Measurements from ENCODE around the gene MROH2B.

MROH2B gene

DNA sequence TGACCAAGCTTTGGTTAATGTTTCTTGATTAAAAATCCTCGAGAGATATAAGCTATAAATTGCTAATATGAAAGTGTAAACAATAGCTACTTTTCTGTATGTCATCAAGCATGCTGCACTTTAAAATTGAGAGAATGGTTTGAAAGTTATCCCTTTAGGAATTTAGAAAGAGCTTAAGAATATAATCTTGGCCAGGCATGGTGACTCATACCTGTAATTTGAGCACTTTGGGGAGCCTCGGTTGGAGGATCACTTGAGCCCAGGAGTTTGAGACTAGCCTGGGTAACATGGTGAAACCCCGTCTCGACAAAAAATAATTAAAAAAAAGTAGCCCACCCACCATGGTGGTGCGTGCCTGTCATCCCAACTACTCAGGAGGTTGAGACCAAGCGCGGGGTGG is 12.2 kb upstream of the MROH2B start:
- DNase-seq (ENCODE audit: extremely low spot score), result no peak
- CTCF ChIA-PET, result interaction anchor here (1.1 to 1.5 kb wide), 2 partner anchors 9 to 36 kb away, joined by 3 read pairs; no protein-coding TSS in a partner anchor
- POLR2A ChIA-PET, result no interaction called here
- TF ChIP-seq, protein P1, sequence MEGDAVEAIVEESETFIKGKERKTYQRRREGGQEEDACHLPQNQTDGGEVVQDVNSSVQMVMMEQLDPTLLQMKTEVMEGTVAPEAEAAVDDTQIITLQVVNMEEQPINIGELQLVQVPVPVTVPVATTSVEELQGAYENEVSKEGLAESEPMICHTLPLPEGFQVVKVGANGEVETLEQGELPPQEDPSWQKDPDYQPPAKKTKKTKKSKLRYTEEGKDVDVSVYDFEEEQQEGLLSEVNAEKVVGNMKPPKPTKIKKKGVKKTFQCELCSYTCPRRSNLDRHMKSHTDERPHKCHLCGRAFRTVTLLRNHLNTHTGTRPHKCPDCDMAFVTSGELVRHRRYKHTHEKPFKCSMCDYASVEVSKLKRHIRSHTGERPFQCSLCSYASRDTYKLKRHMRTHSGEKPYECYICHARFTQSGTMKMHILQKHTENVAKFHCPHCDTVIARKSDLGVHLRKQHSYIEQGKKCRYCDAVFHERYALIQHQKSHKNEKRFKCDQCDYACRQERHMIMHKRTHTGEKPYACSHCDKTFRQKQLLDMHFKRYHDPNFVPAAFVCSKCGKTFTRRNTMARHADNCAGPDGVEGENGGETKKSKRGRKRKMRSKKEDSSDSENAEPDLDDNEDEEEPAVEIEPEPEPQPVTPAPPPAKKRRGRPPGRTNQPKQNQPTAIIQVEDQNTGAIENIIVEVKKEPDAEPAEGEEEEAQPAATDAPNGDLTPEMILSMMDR (IDR thresholded peaks at IDR 0.05; ENCODE audit: control extremely low read depth, extremely low read depth, low read depth, missing control alignments), result no peak

DNA sequence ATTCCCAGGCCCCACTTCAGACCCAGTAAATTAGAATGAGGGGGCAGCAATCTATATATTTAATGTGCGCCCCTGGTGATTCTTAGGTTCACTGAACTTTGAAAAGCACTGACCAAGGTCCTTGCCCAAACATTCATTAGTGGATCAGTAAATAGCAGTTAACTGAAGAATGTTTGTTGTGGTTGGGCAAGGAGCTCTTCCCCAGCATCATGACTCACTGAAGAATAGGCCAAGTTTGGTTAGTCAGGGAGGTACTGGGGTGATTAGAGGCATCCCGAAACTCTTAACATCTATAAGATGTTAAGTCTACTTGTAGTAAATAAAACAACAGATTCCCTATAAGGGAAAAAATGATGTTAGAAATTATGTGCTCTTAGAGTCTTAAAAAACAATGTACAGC is 833 bp upstream of the MROH2B start:
- ChIA-PET POLR2A (no interaction called here), CTCF (interaction anchor here (0.7 kb wide), 1 partner anchor 31 kb away, joined by 3 read pairs; no protein-coding TSS in a partner anchor)
- TF ChIP-seq, protein P1 (IDR thresholded peaks at IDR 0.05; ENCODE audit: control extremely low read depth, extremely low read depth, low read depth, missing control alignments), result no peak
- no peak for DNase-seq (ENCODE audit: extremely low spot score)

DNA sequence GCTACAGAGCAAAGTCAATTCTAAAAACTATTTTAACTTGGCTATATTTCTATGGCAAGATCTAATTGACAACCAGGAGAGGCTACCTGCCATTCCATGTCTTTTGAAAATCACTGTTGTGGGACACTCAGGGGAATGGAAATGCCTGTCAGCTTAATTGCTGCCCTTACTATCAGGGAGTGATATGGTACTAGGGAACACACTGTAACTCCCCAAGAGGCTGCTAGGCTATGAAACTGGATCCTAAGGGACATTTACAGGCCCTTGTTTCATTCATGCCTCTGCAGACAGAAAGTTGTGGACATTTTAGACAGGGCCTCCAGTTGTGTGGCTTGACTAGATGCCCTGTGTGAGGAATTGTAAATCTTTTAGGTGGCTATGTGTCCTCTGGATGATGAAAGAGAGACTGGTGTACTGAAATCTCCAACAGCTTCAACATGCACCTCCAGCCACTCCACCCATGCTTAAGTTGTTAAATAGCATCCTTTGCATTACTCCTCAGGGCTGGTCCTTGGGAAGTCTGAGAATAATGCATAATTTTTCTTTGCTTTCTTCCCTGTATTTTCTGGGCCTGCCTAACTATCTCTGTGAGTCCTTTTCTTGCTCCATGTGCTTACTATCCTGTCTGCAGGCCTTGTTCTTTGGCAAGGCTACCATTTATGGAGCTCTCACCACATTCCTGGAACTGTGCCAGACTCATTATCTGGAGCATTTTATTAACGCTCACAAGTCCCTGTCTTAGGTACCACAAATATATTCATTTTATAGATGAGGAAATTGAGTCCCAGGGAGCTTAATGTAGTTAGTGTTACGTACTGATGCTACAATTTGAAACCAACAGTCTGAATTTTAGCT is 3.2 kb downstream of the MROH2B start:
- TF ChIP-seq, protein P1 (IDR thresholded peaks at IDR 0.05; ENCODE audit: control extremely low read depth, extremely low read depth, low read depth, missing control alignments), result no peak
- ChIA-PET POLR2A (no interaction called here), CTCF (interaction anchor here (1.1 kb wide), 1 partner anchor 12 kb away, joined by 3 read pairs; no protein-coding TSS in a partner anchor)
- DNase-seq (ENCODE audit: extremely low spot score), result no peak

DNA sequence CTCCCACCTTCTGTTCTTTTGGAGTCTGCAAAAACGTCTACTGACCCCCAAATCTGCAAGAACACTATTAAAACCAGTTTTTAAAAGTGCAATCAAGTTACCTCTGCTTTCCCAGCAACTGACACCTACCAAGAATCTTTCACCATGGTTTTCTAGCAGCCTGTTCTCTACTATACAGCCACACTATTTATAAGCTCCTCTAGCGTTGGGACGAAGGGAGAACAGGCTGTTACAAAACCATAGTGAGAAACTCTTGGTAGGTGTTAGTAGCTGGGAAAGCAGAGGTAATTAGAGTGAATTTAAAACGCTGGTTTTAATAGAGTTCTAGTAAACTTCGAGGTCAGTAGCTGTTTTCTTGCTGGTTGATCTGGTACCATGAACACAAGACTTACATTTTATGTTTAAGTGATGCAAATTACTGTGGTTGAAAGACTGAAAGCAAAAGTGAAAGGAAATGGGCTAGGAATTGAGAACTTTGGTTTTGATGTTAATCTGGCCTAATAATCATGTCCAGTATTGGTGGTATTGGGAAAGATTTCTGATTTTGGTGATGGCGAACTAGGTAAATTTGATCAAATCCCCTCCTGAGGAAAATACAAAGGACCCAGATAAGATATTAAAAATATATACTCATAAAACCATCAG is 5.3 kb downstream of the MROH2B start:
- TF ChIP-seq, protein P1 (IDR thresholded peaks at IDR 0.05; ENCODE audit: control extremely low read depth, extremely low read depth, low read depth, missing control alignments), result no peak
- ChIA-PET CTCF (interaction anchor here (1.3 to 2.3 kb wide), 2 partner anchors 12 to 60 kb away, joined by 3 to 5 read pairs; no protein-coding TSS in a partner anchor), POLR2A (no interaction called here)
- DNase-seq (ENCODE audit: extremely low spot score), result no peak

DNA sequence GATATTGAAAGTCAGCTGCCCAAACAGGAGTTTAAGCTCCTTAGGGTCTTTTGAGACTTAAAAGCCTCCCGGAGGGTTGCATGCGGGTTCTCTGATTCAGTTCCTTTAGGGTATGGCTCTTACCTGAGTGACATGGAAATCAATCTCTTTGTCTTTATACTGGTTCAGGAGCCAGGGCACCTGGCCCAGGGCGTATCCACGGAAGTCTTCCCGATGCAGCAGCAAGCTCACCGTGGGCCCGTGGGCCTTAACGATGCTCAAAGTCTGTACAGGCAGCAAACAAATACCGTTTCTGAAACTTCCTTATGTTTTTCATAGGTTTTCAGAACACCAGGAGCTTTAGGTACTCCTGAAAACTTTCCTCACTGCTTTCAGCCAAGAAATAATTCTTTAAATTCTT is 13.2 kb downstream of the MROH2B start:
- DNase-seq (ENCODE audit: extremely low spot score), result no peak
- TF ChIP-seq, protein P1 (IDR thresholded peaks at IDR 0.05; ENCODE audit: control extremely low read depth, extremely low read depth, low read depth, missing control alignments), result no peak
- POLR2A ChIA-PET, result no interaction called here
- CTCF ChIA-PET, result interaction anchor here (1.2 to 1.5 kb wide), 2 partner anchors 10 to 11 kb away, joined by 4 read pairs; no protein-coding TSS in a partner anchor

DNA sequence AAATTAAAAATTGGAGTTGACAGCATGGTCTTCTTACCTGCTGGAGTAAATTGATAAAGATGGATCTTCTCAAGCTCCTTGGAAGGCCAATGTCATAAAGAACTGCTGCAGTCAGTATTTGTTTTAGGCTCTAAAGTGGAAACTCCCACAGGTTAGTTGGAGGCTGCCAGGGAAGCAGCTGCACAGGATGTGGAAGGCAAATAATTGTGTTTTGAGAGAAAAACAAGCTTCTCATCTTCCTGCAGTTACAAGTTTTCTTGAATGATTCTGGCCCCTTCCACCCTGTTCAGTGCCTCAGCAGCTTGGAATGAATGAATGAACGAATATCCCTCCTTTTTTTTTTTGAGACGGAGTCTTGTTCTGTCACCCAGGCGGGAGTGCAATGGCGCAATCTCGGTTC is 13.9 kb downstream of the MROH2B start:
- no peak for DNase-seq (ENCODE audit: extremely low spot score)
- ChIA-PET CTCF (interaction anchor here (1.2 kb wide), 1 partner anchor 9 kb away, joined by 4 read pairs; no protein-coding TSS in a partner anchor), POLR2A (no interaction called here)
- TF ChIP-seq, protein P1 (IDR thresholded peaks at IDR 0.05; ENCODE audit: control extremely low read depth, extremely low read depth, low read depth, missing control alignments), result no peak

Measured in GM10248 (cell line).